ENCODE measurements around the gene SYTL3. TPM values are rescaled to one million over a fixed set of nuclear protein-coding genes. Genes with fewer than 3 reads are reported as not detected.
"Not testable (repeated sequence)": the region's sequence is repeated elsewhere in the genome, so short reads cannot be mapped to it uniquely, and the experiment has no call there.

SYTL3 gene
- total RNA-seq (10 to 100 TPM; 14.4 to 45.6 (median 22.9) TPM), total RNA-seq (17.6 to 107 (median 60.1) reads per million in 29 experiments)
- total RNA-seq (2013): 37.3 TPM

- WGBS (ENCODE audit: insufficient coverage): 24% methylated on average over 8 of the region's 15 CpGs
- Mint-ChIP-seq H3K27ac (peak within 1 kb of the TSS; percentile 95 to 99), H3K9me3 (no peaks in the 10 kb centered on the region), H3K36me3 (peaks cover 8% of the 10 kb centered on the region), H3K4me1 (peaks cover 63 to 79% (median 68%) of the 10 kb centered on the region in 3 donors), H3K27me3 (no peaks in the 10 kb centered on the region), H3K4me3 (peak within 1 kb of the TSS; percentile 65 to 74 (median 68))
- Histone ChIP-seq H3K4me3 (ENCODE audit: control insufficient read depth in 1 of 2, extremely low read depth in 1 of 2, low read length in 1 of 2) (peak within 1 kb of the TSS; percentile 5 to 35), H3K27ac (ENCODE audit: low read length) (peak within 1 kb of the TSS; percentile 99), H3K36me3 (ENCODE audit: control insufficient read depth in 2 of 2, extremely low read depth in 1 of 2, insufficient read depth in 1 of 2, low read length in 1 of 2) (peaks cover 0 to 5% of the 10 kb centered on the region in 2 donors), H3K27me3 (replicated peaks in 1 of 2; ENCODE audit: control insufficient read depth in 2 of 2, extremely low read depth in 1 of 2, insufficient read depth in 2 of 2, low read length in 1 of 2) (no peaks in the 10 kb centered on the region), H3K4me1 (ENCODE audit: control insufficient read depth in 1 of 2, extremely low read depth in 1 of 2, insufficient read depth in 2 of 2, low read length in 2 of 2) (peaks cover 30 to 71% of the 10 kb centered on the region in 2 experiments), H3K9me3 (no peaks in the 10 kb centered on the region)
- POLR2A ChIA-PET: interaction anchor here (0.5 to 3.2 kb wide), 27 partner anchors 9 to 1270 kb away, joined by 3 to 28 read pairs (median 5); partner anchors contain the start of gene TAGAP (in 1 of the 2)
- CTCF ChIA-PET: interaction anchor here (0.6 to 2.7 kb wide), 9 partner anchors 10 to 220 kb away, joined by 3 to 17 read pairs (median 5); no protein-coding TSS in a partner anchor
- DNase-seq (peak; percentile 31 to 98 (median 89)), ATAC-seq (replicated peaks in 1 of 4) (peak; percentile 43 to 70 (median 54))
Measured at GRCh38 chr6:158649289-158650143, at the start of gene SYTL3. Gene SYTL3 (plus strand): TSS chr6:158650054. CDS start chr6:158663269, 13,215 bp downstream.

- ChIA-PET CTCF (interaction anchor here (0.6 to 1.0 kb wide), 9 partner anchors 13 to 575 kb away, joined by 3 to 7 read pairs (median 3); no protein-coding TSS in a partner anchor), POLR2A (interaction anchor here (0.6 to 0.8 kb wide), 6 partner anchors 10 to 400 kb away, joined by 3 to 7 read pairs (median 5); no protein-coding TSS in a partner anchor)
- ATAC-seq (replicated peaks in 1 of 4) (no peak), DNase-seq (no peak)
- Histone ChIP-seq H3K9me3 (no peaks in the 10 kb centered on the region), H3K27ac (ENCODE audit: low read length) (no peak overlapping the region), H3K36me3 (ENCODE audit: control insufficient read depth in 2 of 2, extremely low read depth in 1 of 2, insufficient read depth in 1 of 2, low read length in 1 of 2) (peaks cover 14 to 65% of the 10 kb centered on the region in 2 donors), H3K4me1 (ENCODE audit: control insufficient read depth in 1 of 2, extremely low read depth in 1 of 2, insufficient read depth in 2 of 2, low read length in 2 of 2) (no peaks in the 10 kb centered on the region), H3K27me3 (replicated peaks in 1 of 2; ENCODE audit: control insufficient read depth in 2 of 2, extremely low read depth in 1 of 2, insufficient read depth in 2 of 2, low read length in 1 of 2) (no peaks in the 10 kb centered on the region), H3K4me3 (ENCODE audit: control insufficient read depth in 1 of 2, extremely low read depth in 1 of 2, low read length in 1 of 2) (no peak overlapping the region)
- H3K4me3 Mint-ChIP-seq: no peak overlapping the region
- H3K4me1 Mint-ChIP-seq: peaks cover 8 to 22% (median 9%) of the 10 kb centered on the region in 3 donors
- 96% methylated on average over 10 of the region's 15 CpGs for WGBS (ENCODE audit: insufficient coverage)
- H3K36me3 Mint-ChIP-seq: peaks cover 40% of the 10 kb centered on the region
- no peaks in the 10 kb centered on the region for H3K27me3 Mint-ChIP-seq
- no peaks in the 10 kb centered on the region for H3K9me3 Mint-ChIP-seq
- H3K27ac Mint-ChIP-seq: peak overlapping the region in 1 of 2 donors; percentile 6
Measured at GRCh38 chr6:158603261-158604047, 46.4 kb upstream of the SYTL3 start.

GRCh38 chr6:158604048-158604406, 45.8 kb upstream of the SYTL3 start:
- ChIA-PET POLR2A (interaction anchor here (0.6 to 0.8 kb wide), 4 partner anchors 17 to 400 kb away, joined by 3 to 7 read pairs (median 4); no protein-coding TSS in a partner anchor), CTCF (interaction anchor here (0.6 to 1.0 kb wide), 7 partner anchors 74 to 575 kb away, joined by 3 to 5 read pairs (median 3); no protein-coding TSS in a partner anchor)
- H3K9me3 Mint-ChIP-seq: no peaks in the 10 kb centered on the region
- H3K36me3 ChIP-seq (ENCODE audit: control insufficient read depth in 2 of 2, extremely low read depth in 1 of 2, insufficient read depth in 1 of 2, low read length in 1 of 2): peaks cover 12 to 69% of the 10 kb centered on the region in 2 donors
- no CpG with 5 or more reads among the region's 6 CpGs for WGBS (ENCODE audit: insufficient coverage)
- H3K4me3 Mint-ChIP-seq: no peak overlapping the region
- H3K4me1 Mint-ChIP-seq: peaks cover 8 to 22% (median 9%) of the 10 kb centered on the region in 3 donors
- H3K4me1 ChIP-seq (ENCODE audit: control insufficient read depth in 1 of 2, extremely low read depth in 1 of 2, insufficient read depth in 2 of 2, low read length in 2 of 2): no peaks in the 10 kb centered on the region
- DNase-seq (no peak), ATAC-seq (replicated peaks in 1 of 4) (no peak)
- H3K27ac ChIP-seq (ENCODE audit: low read length): no peak overlapping the region
- H3K27me3 Mint-ChIP-seq: no peaks in the 10 kb centered on the region
- no peak overlapping the region for H3K4me3 ChIP-seq (ENCODE audit: control insufficient read depth in 1 of 2, extremely low read depth in 1 of 2, low read length in 1 of 2)
- H3K36me3 Mint-ChIP-seq: peaks cover 41% of the 10 kb centered on the region
- no peaks in the 10 kb centered on the region for H3K9me3 ChIP-seq
- no peaks in the 10 kb centered on the region for H3K27me3 ChIP-seq (replicated peaks in 1 of 2; ENCODE audit: control insufficient read depth in 2 of 2, extremely low read depth in 1 of 2, insufficient read depth in 2 of 2, low read length in 1 of 2)
- no peak overlapping the region for H3K27ac Mint-ChIP-seq

- Histone ChIP-seq H3K27me3 (replicated peaks in 1 of 2; ENCODE audit: control insufficient read depth in 2 of 2, extremely low read depth in 1 of 2, insufficient read depth in 2 of 2, low read length in 1 of 2) (no peaks in the 10 kb centered on the region), H3K36me3 (ENCODE audit: control insufficient read depth in 2 of 2, extremely low read depth in 1 of 2, insufficient read depth in 1 of 2, low read length in 1 of 2) (peaks cover 19 to 70% of the 10 kb centered on the region in 2 donors), H3K9me3 (no peaks in the 10 kb centered on the region), H3K4me3 (ENCODE audit: control insufficient read depth in 1 of 2, extremely low read depth in 1 of 2, low read length in 1 of 2) (no peak overlapping the region), H3K27ac (ENCODE audit: low read length) (no peak overlapping the region), H3K4me1 (ENCODE audit: control insufficient read depth in 1 of 2, extremely low read depth in 1 of 2, insufficient read depth in 2 of 2, low read length in 2 of 2) (no peaks in the 10 kb centered on the region)
- Mint-ChIP-seq H3K4me3 (no peak overlapping the region), H3K27ac (peak overlapping the region; percentile 10 to 73), H3K36me3 (peaks cover 48% of the 10 kb centered on the region), H3K4me1 (peaks cover 8 to 18% (median 9%) of the 10 kb centered on the region in 3 donors), H3K9me3 (no peaks in the 10 kb centered on the region), H3K27me3 (no peaks in the 10 kb centered on the region)
- DNase-seq (peak in 34 of 35 experiments; percentile 6 to 72 (median 44)), ATAC-seq (replicated peaks in 1 of 4) (peak in 3 of 4 experiments; percentile 53 to 66 (median 57))
- ChIA-PET POLR2A (no interaction called here), CTCF (interaction anchor here (0.5 to 1.8 kb wide), 11 partner anchors 13 to 393 kb away, joined by 3 to 10 read pairs (median 4); no protein-coding TSS in a partner anchor)
- WGBS (ENCODE audit: insufficient coverage): 69% methylated on average over 11 of the region's 13 CpGs
Measured at GRCh38 chr6:158605266-158605878, 44.5 kb upstream of the SYTL3 start.

- not testable (repeated sequence) for H3K4me3 Mint-ChIP-seq; ATAC-seq (replicated peaks in 1 of 4); H3K27me3 Mint-ChIP-seq; H3K9me3 Mint-ChIP-seq; H3K27ac ChIP-seq (ENCODE audit: low read length); H3K9me3 ChIP-seq; H3K27me3 ChIP-seq (replicated peaks in 1 of 2; ENCODE audit: control insufficient read depth in 2 of 2, extremely low read depth in 1 of 2, insufficient read depth in 2 of 2, low read length in 1 of 2); DNase-seq; H3K4me1 ChIP-seq (ENCODE audit: control insufficient read depth in 1 of 2, extremely low read depth in 1 of 2, insufficient read depth in 2 of 2, low read length in 2 of 2); H3K4me3 ChIP-seq (ENCODE audit: control insufficient read depth in 1 of 2, extremely low read depth in 1 of 2, low read length in 1 of 2)
- CTCF ChIA-PET: interaction anchor here (0.6 to 1.8 kb wide), 11 partner anchors 13 to 438 kb away, joined by 3 to 10 read pairs (median 4); partner anchors contain the start of genes GTF2H5 (in 1 of the 2) and SERAC1 (in 1 of the 2)
- WGBS (ENCODE audit: insufficient coverage): 87% methylated on average over 8 of the region's 15 CpGs
- Mint-ChIP-seq H3K36me3 (peaks cover 54% of the 10 kb centered on the region), H3K27ac (peak overlapping the region in 1 of 2 donors; percentile 39), H3K4me1 (peaks cover 8 to 18% (median 9%) of the 10 kb centered on the region in 3 donors)
- H3K36me3 ChIP-seq (ENCODE audit: control insufficient read depth in 2 of 2, extremely low read depth in 1 of 2, insufficient read depth in 1 of 2, low read length in 1 of 2): peaks cover 21 to 76% of the 10 kb centered on the region in 2 donors
- POLR2A ChIA-PET: interaction anchor here in 1 of 2 donors (0.7 to 0.8 kb wide), 2 partner anchors 38 to 46 kb away, joined by 3 to 5 read pairs; no protein-coding TSS in a partner anchor
Measured at GRCh38 chr6:158606011-158606410, 43.8 kb upstream of the SYTL3 start.

All from T-cell (primary cell).